A549 (cell line): ENCODE measurements around the gene EPHB1. TPM values are rescaled to one million over a fixed set of nuclear protein-coding genes. Genes with fewer than 3 reads are reported as not detected.

Experiments
- ATAC-seq, 2 experiments: fragments of 200-7000 bp in 1 of 2; fragments of >200 bp in 1 of 2; cut with Nextera tagmentation in 1 of 2; cut with Tn5 transposase in 1 of 2; 3 replicates each; pipeline versions ENCODE4 v1.8.0 to v1.9.1; 2018 to 2020; ENCODE audit warnings: mild to moderate bottlenecking in 1 of 2, moderate library complexity in 1 of 2
- CTCF ChIA-PET: fragments of 300-600 bp; sonication (Branson Sonifier 250); formaldehyde crosslinking; extraction: SDS; loops from one replicate; lab custom pipeline; 2021; ENCODE audit warnings: antibody characterized with exemption, inconsistent platforms; lab: Yijun Ruan, JAX
- POLR2A ChIA-PET: fragments of 350-600 bp; formaldehyde crosslinking; extraction: SDS; loops from one replicate; lab custom pipeline; 2021; ENCODE audit warnings: antibody characterized with exemption, inconsistent platforms; lab: Yijun Ruan, JAX
- DNase-seq, 2 experiments: peaks; one replicate each; pipeline versions ENCODE4 v3.0.0 to v3.0.0-alpha.2; 2011 to 2016; ENCODE audit warnings: low read depth in 1 of 2, low spot score in 1 of 2
- FAIRE-seq: peaks from 2 replicates; lab custom pipeline; 2011; peaks lifted over from hg19 to GRCh38; lab: Jason Lieb, UNC
- H3K27ac ChIP-seq, 2 experiments: fragments of >200 bp; sonication (Bioruptor Twin); formaldehyde crosslinking; 3 replicates each; pipeline ENCODE4 v1.5.1; 2016 to 2017
- H3K4me1 ChIP-seq: fragments of >200 bp; sonication (Bioruptor Twin); formaldehyde crosslinking; 3 replicates; pipeline ENCODE4 v1.6.1; 2016
- H3K4me2 ChIP-seq: fragments of >200 bp; sonication (Bioruptor Twin); formaldehyde crosslinking; 3 replicates; pipeline ENCODE4 v1.6.1; 2016
- H3K4me3 ChIP-seq: fragments of >200 bp; sonication (Bioruptor Twin); formaldehyde crosslinking; 3 replicates; pipeline ENCODE4 v1.5.1; 2016
- H3K9me3 ChIP-seq: fragments of >200 bp; sonication (Bioruptor Twin); formaldehyde crosslinking; 3 replicates; pipeline ENCODE4 v1.6.1; 2016
- BHLHE40 ChIP-seq: IDR thresholded peaks from 2 replicates; pipeline ENCODE4 v1.6.1; 2012; ENCODE audit warnings: low read depth, low read length, inconsistent platforms
- CEBPB ChIP-seq, 2 experiments: fragments of >200 bp in 1 of 2; sonication (Bioruptor Twin) in 1 of 2; formaldehyde crosslinking in 1 of 2; IDR thresholded peaks; 2 replicates each; pipeline ENCODE4 v1.6.1; 2012 to 2016
- CHD4 ChIP-seq: fragments of 200-600 bp; sonication (generic); IDR thresholded peaks from 2 replicates; pipeline ENCODE4 v1.6.1; 2016; ENCODE audit warnings: antibody characterized with exemption, mild to moderate bottlenecking, borderline replicate concordance
- EHF ChIP-seq: fragments of 250-450 bp; sonication (Bioruptor Pico); IDR thresholded peaks from 2 replicates; pipeline ENCODE4 v1.5.0; 2020; ENCODE audit warnings: mild to moderate bottlenecking
- EP300 ChIP-seq, 2 experiments: fragments of >200 bp; sonication (Bioruptor Twin); formaldehyde crosslinking; IDR thresholded peaks; 2 replicates in 1 of 2; 3 replicates in 1 of 2; pipeline ENCODE4 v1.6.1; 2016 to 2017
- ESRRA ChIP-seq: fragments of 150-350 bp; IDR thresholded peaks from 2 replicates; pipeline ENCODE4 v1.6.1; 2014; ENCODE audit warnings: mild to moderate bottlenecking, low read length, borderline replicate concordance
- FOXS1 ChIP-seq: fragments of 250-450 bp; sonication (Bioruptor Pico); IDR thresholded peaks from 2 replicates; pipeline ENCODE4 v1.5.0; 2020; ENCODE audit warnings: mild to moderate bottlenecking, moderate library complexity
- HEYL ChIP-seq: fragments of 250-450 bp; sonication (Bioruptor Pico); IDR thresholded peaks from 2 replicates; pipeline ENCODE4 v1.8.0; 2021; ENCODE audit warnings: mild to moderate bottlenecking, moderate library complexity
- HOXB5 ChIP-seq: fragments of 250-450 bp; sonication (Bioruptor Pico); IDR thresholded peaks from 2 replicates; pipeline ENCODE4 v1.5.0; 2020; ENCODE audit warnings: mild to moderate bottlenecking, moderate library complexity
- JUNB ChIP-seq: fragments of >200 bp; sonication (Bioruptor Twin); formaldehyde crosslinking; IDR thresholded peaks from 2 replicates; pipeline ENCODE4 v1.6.1; 2016
- KDM1A ChIP-seq: fragments of 200-600 bp; sonication (generic); IDR thresholded peaks from 2 replicates; pipeline ENCODE4 v1.6.1; 2016; ENCODE audit warnings: low read depth, mild to moderate bottlenecking
- KDM5A ChIP-seq: fragments of 200-600 bp; sonication (generic); IDR thresholded peaks from 2 replicates; pipeline ENCODE4 v1.6.1; 2016; ENCODE audit warnings: antibody characterized with exemption, mild to moderate bottlenecking
- MYC ChIP-seq: IDR thresholded peaks from 2 replicates; pipeline ENCODE4 v1.6.1; 2012; ENCODE audit warnings: mild to moderate bottlenecking, inconsistent platforms, low read length, improper control_type of control experiment, borderline replicate concordance
- NFE2L2 ChIP-seq: fragments of 150-350 bp; conservative IDR thresholded peaks from 2 replicates; pipeline ENCODE4 v1.6.1; 2014; ENCODE audit warnings: low read length
- PHF8 ChIP-seq: fragments of 200-600 bp; sonication (generic); IDR thresholded peaks from 2 replicates; pipeline ENCODE4 v1.6.1; 2016; ENCODE audit warnings: low read depth, mild to moderate bottlenecking, antibody characterized with exemption, moderate library complexity, borderline replicate concordance
- RARB ChIP-seq: fragments of 250-450 bp; sonication (Bioruptor Pico); IDR thresholded peaks from 2 replicates; pipeline ENCODE4 v1.8.0; 2021; ENCODE audit warnings: mild to moderate bottlenecking, moderate library complexity
- RFX5 ChIP-seq: fragments of 450-650 bp; IDR thresholded peaks from 2 replicates; pipeline ENCODE4 v1.7.1; 2014; ENCODE audit warnings: antibody characterized with exemption, mild to moderate bottlenecking, moderate library complexity
- SREBF2 ChIP-seq: fragments of 450-650 bp; IDR thresholded peaks from 2 replicates; pipeline ENCODE4 v1.6.1; 2014; ENCODE audit warnings: mild to moderate bottlenecking, moderate library complexity
- TFCP2L1 ChIP-seq: fragments of 250-450 bp; sonication (Bioruptor Pico); IDR thresholded peaks from 2 replicates; pipeline ENCODE4 v1.5.0; 2021; ENCODE audit warnings: mild to moderate bottlenecking
- ZC3H11A ChIP-seq: fragments of 450-650 bp; IDR thresholded peaks from 2 replicates; pipeline ENCODE4 v1.6.1; 2014; ENCODE audit warnings: antibody characterized with exemption, mild to moderate bottlenecking
- ZFP36 ChIP-seq: fragments of 450-650 bp; IDR thresholded peaks from 2 replicates; pipeline ENCODE4 v1.6.1; 2014; ENCODE audit warnings: borderline replicate concordance; ENCODE audit not compliant: partially characterized antibody
- ZSCAN20 ChIP-seq: fragments of 250-450 bp; sonication (Bioruptor Pico); IDR thresholded peaks from 2 replicates; pipeline ENCODE4 v1.8.0; 2022; ENCODE audit warnings: mild to moderate bottlenecking, moderate library complexity
- WGBS: methylation state at CpG from one replicate; pipeline ENCODE4 v1.1.6; 2017; ENCODE audit errors: missing lambda C conversion rate; 5-methylcytosine and 5-hydroxymethylcytosine counted together
- polyA plus RNA-seq, 4 experiments: library from polyadenylated mRNA; depleted of rRNA in 3 of 4; stranded (reverse); fragments of >200 nt; fragmentation: RNase III in 1 of 4; extraction: RNeasy Plus Mini Kit Qiagen cat#74134 plus additional on column Dnase treatment in 1 of 4; gene quantifications; 2 replicates in 3 of 4; 3 replicates in 1 of 4; pipeline ENCODE4 v1.2.3, GENCODE V29; 2011 to 2017
- TF ChIP-seq, protein P1 (sequence below): fragments of 150-350 bp; IDR thresholded peaks from 2 replicates; pipeline ENCODE4 v1.6.1; 2014; ENCODE audit warnings: low read depth, mild to moderate bottlenecking, low read length
- TF ChIP-seq, protein P2 (sequence below): fragments of >200 bp; sonication (Bioruptor Twin); formaldehyde crosslinking; IDR thresholded peaks from 3 replicates; pipeline ENCODE4 v1.6.1; 2016
- TF ChIP-seq, protein P3 (sequence below): IDR thresholded peaks from 2 replicates; pipeline ENCODE4 v1.6.1; 2012
- TF ChIP-seq, protein P4 (sequence below): fragments of 200-600 bp; sonication (generic); IDR thresholded peaks from 2 replicates; pipeline ENCODE4 v1.6.1; 2016; ENCODE audit warnings: antibody characterized with exemption, mild to moderate bottlenecking, moderate library complexity
- TF ChIP-seq, protein P5 (sequence below): fragments of 250-450 bp; sonication (Bioruptor Pico); IDR thresholded peaks from 2 replicates; pipeline ENCODE4 v1.5.0; 2020; ENCODE audit warnings: low read depth, mild to moderate bottlenecking, moderate library complexity
- TF ChIP-seq, protein P6 (sequence below): fragments of 450-650 bp; IDR thresholded peaks from 2 replicates; pipeline ENCODE4 v1.6.1; 2014; ENCODE audit warnings: antibody characterized with exemption
- TF ChIP-seq, protein P7 (sequence below): IDR thresholded peaks from 2 replicates; pipeline ENCODE4 v1.6.1; 2012

Gene EPHB1
- polyA plus RNA-seq, 2 of the 4 experiments (the other 2 are of a cell fraction): 0.18 to 0.21 TPM

DNA sequence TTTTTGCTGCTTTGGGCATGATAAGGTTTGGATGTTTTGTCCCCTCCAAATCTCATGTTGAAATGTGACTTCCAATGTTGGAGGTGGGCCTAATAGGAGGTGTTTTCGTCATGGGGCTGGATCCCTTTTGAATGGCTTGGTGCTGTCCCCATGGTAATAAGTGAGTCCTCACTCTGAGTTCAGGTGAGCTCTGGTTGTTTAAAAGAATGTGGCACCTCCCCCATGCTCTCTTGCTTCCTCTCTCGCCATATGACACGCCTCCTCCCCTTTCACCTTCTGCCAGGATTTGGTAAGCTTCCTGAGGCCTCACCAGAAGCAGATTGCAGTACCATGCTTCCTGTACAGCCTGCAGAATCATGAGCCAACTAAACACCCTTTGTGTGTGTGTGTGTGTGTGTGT is 255.5 kb downstream of the EPHB1 start:
- Histone ChIP-seq H3K27ac (no peak overlapping the region), H3K4me3 (no peak overlapping the region), H3K9me3 (no peaks in the 10 kb centered on the region)
- ATAC-seq: no peak
- POLR2A ChIA-PET: no interaction called here
- TF ChIP-seq CEBPB (IDR thresholded peaks at IDR 0.05) (no peak), ESRRA (no peak), EHF (no peak), EP300 (IDR thresholded peaks at IDR 0.05) (no peak), KDM5A (no peak), ZC3H11A (no peak), PHF8 (no peak), MYC (no peak), ZSCAN20 (CRISPR knock-in tag) (no peak), KDM1A (no peak), NFE2L2 (no peak), BHLHE40 (no peak), JUNB (no peak)
- TF ChIP-seq, protein P1, sequence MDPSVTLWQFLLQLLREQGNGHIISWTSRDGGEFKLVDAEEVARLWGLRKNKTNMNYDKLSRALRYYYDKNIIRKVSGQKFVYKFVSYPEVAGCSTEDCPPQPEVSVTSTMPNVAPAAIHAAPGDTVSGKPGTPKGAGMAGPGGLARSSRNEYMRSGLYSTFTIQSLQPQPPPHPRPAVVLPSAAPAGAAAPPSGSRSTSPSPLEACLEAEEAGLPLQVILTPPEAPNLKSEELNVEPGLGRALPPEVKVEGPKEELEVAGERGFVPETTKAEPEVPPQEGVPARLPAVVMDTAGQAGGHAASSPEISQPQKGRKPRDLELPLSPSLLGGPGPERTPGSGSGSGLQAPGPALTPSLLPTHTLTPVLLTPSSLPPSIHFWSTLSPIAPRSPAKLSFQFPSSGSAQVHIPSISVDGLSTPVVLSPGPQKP: no peak
- TF ChIP-seq, protein P2, sequence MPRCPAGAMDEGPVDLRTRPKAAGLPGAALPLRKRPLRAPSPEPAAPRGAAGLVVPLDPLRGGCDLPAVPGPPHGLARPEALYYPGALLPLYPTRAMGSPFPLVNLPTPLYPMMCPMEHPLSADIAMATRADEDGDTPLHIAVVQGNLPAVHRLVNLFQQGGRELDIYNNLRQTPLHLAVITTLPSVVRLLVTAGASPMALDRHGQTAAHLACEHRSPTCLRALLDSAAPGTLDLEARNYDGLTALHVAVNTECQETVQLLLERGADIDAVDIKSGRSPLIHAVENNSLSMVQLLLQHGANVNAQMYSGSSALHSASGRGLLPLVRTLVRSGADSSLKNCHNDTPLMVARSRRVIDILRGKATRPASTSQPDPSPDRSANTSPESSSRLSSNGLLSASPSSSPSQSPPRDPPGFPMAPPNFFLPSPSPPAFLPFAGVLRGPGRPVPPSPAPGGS: no peak
- TF ChIP-seq, protein P3, sequence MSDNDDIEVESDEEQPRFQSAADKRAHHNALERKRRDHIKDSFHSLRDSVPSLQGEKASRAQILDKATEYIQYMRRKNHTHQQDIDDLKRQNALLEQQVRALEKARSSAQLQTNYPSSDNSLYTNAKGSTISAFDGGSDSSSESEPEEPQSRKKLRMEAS: no peak
- TF ChIP-seq, protein P4, sequence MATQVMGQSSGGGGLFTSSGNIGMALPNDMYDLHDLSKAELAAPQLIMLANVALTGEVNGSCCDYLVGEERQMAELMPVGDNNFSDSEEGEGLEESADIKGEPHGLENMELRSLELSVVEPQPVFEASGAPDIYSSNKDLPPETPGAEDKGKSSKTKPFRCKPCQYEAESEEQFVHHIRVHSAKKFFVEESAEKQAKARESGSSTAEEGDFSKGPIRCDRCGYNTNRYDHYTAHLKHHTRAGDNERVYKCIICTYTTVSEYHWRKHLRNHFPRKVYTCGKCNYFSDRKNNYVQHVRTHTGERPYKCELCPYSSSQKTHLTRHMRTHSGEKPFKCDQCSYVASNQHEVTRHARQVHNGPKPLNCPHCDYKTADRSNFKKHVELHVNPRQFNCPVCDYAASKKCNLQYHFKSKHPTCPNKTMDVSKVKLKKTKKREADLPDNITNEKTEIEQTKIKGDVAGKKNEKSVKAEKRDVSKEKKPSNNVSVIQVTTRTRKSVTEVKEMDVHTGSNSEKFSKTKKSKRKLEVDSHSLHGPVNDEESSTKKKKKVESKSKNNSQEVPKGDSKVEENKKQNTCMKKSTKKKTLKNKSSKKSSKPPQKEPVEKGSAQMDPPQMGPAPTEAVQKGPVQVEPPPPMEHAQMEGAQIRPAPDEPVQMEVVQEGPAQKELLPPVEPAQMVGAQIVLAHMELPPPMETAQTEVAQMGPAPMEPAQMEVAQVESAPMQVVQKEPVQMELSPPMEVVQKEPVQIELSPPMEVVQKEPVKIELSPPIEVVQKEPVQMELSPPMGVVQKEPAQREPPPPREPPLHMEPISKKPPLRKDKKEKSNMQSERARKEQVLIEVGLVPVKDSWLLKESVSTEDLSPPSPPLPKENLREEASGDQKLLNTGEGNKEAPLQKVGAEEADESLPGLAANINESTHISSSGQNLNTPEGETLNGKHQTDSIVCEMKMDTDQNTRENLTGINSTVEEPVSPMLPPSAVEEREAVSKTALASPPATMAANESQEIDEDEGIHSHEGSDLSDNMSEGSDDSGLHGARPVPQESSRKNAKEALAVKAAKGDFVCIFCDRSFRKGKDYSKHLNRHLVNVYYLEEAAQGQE: no peak
- TF ChIP-seq, all 56 proteins: peak for 0
- WGBS: 8% methylated on average over 3 of the region's 3 CpGs
- H3K4me1 ChIP-seq: no peaks in the 10 kb centered on the region
- CTCF ChIA-PET: no interaction called here
- FAIRE-seq: no peak
- no peak for DNase-seq
- H3K4me2 ChIP-seq: no peak overlapping the region

DNA sequence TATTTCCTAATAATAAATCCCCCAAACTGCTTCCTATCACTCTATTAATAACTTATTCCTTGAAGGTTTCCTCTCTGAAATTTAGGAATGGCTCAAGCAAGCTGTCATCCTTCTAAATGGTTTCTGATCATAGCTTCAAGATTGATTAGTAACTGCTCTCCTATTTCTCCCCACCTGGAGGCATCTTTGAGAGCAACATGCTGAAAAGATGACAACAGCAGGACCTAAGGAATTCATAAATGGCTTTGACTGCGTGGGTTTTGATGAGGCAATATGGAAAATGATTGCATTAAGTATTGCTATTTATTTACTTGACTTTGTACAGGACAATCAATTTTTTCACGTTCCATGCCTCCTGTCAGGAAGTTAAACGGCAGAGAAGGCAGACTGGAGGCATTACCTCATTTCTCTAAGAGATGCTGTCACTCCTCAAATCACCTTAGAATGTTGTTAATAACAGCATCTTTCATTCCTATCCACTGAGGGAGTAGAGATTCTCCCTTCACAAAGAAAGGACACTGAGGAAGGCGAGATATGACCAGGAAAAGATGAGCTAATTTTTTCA is 256.4 kb downstream of the EPHB1 start:
- WGBS: 5% methylated on average over 4 of the region's 4 CpGs
- no peak for ATAC-seq
- ChIA-PET CTCF (no interaction called here), POLR2A (no interaction called here)
- FAIRE-seq: no peak
- no peak for DNase-seq
- Histone ChIP-seq H3K4me3 (no peak overlapping the region), H3K4me2 (no peak overlapping the region), H3K27ac (no peak overlapping the region), H3K9me3 (no peaks in the 10 kb centered on the region), H3K4me1 (no peaks in the 10 kb centered on the region)
- TF ChIP-seq TFCP2L1 (CRISPR knock-in tag) (no peak), RARB (CRISPR knock-in tag) (no peak), CHD4 (no peak), CEBPB (IDR thresholded peaks at IDR 0.05) (no peak), KDM1A (no peak), FOXS1 (CRISPR knock-in tag) (no peak), SREBF2 (no peak), HEYL (CRISPR knock-in tag) (no peak), RFX5 (no peak), HOXB5 (CRISPR knock-in tag) (no peak), ZFP36 (no peak)
- TF ChIP-seq, protein P5, sequence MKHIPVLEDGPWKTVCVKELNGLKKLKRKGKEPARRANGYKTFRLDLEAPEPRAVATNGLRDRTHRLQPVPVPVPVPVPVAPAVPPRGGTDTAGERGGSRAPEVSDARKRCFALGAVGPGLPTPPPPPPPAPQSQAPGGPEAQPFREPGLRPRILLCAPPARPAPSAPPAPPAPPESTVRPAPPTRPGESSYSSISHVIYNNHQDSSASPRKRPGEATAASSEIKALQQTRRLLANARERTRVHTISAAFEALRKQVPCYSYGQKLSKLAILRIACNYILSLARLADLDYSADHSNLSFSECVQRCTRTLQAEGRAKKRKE (CRISPR knock-in tag): no peak
- TF ChIP-seq, protein P2: no peak
- TF ChIP-seq, protein P6, sequence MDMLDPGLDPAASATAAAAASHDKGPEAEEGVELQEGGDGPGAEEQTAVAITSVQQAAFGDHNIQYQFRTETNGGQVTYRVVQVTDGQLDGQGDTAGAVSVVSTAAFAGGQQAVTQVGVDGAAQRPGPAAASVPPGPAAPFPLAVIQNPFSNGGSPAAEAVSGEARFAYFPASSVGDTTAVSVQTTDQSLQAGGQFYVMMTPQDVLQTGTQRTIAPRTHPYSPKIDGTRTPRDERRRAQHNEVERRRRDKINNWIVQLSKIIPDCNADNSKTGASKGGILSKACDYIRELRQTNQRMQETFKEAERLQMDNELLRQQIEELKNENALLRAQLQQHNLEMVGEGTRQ: no peak
- TF ChIP-seq, protein P7, sequence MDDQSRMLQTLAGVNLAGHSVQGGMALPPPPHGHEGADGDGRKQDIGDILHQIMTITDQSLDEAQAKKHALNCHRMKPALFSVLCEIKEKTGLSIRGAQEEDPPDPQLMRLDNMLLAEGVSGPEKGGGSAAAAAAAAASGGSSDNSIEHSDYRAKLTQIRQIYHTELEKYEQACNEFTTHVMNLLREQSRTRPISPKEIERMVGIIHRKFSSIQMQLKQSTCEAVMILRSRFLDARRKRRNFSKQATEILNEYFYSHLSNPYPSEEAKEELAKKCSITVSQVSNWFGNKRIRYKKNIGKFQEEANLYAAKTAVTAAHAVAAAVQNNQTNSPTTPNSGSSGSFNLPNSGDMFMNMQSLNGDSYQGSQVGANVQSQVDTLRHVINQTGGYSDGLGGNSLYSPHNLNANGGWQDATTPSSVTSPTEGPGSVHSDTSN: no peak
